Mucosa of descending colon (tissue), 3 donors: Measurements from ENCODE around the gene KIRREL3. TPM values are rescaled to one million over a fixed set of nuclear protein-coding genes. Genes with fewer than 3 reads are reported as not detected.

Source experiments
- ATAC-seq: fragments of 200-7000 bp; cut with Tn5 transposase; one replicate; pipeline ENCODE4 v1.9.1; 2020; ENCODE audit warnings: mild to moderate bottlenecking, moderate library complexity
- DNase-seq, 3 donors: peaks; one replicate each; pipeline ENCODE4 v3.0.0-alpha.2; 2020
- H3K36me3 ChIP-seq: fragments of 200-600 bp; one replicate; pipeline ENCODE4 v1.8.0; 2021; ENCODE audit warnings: low read depth, mild to moderate bottlenecking
- H3K4me1 ChIP-seq: fragments of 200-600 bp; one replicate; pipeline ENCODE4 v1.8.0; 2021; ENCODE audit warnings: low read depth, mild to moderate bottlenecking
- H3K4me3 ChIP-seq: fragments of 200-600 bp; one replicate; pipeline ENCODE4 v1.8.0; 2021; ENCODE audit warnings: mild to moderate bottlenecking
- H3K9me3 ChIP-seq: fragments of 200-600 bp; one replicate; pipeline ENCODE4 v1.8.0; 2021; ENCODE audit warnings: mild to moderate bottlenecking
- CTCF ChIP-seq: fragments of 200-600 bp; IDR thresholded peaks from one replicate; pipeline ENCODE4 v1.8.0; 2022; ENCODE audit warnings: antibody characterized with exemption, mild to moderate bottlenecking
- intact Hi-C, 2 donors: fragments of 100-400 bp; cut with DNase I in 1 of 2; cut with micrococcal nuclease in 1 of 2; formaldehyde crosslinking; loops; one replicate each; pipeline versions ENCODE4 v1.11.0 to v1.11.1; 2022; cut with DNase I, micrococcal nuclease
- total RNA-seq, 3 donors: library from RNA; stranded (reverse); fragmentation: NEBNext Ultra II Directional in 2 of 3; extraction: Animal tissue kit (Norgen Biotek cat#: 25700) in 2 of 3; gene quantifications; one replicate each; pipeline versions ENCODE4 v1.2.1 to v1.2.4, GENCODE V29; 2021 to 2023
- donor health status: DM: no; HTN: no; CAD: no; lungs with moderate emphysema.
- donor health status: DM: no; HTN: no; CAD: no.
- donor health status: DM: no; HTN: yes; CAD: no.

KIRREL3 gene
- total RNA-seq, 3 donors from 2014 or later = 0.23 to 2.4 (median 0.70) TPM

- H3K4me1 ChIP-seq = no peaks in the 10 kb centered on the region
- H3K9me3 ChIP-seq = no peaks in the 10 kb centered on the region
- DNase-seq (no peak), ATAC-seq (no peak)
- intact Hi-C loops = no loop called here
- no peaks in the 10 kb centered on the region for H3K36me3 ChIP-seq
- H3K4me3 ChIP-seq = no peak overlapping the region
- no peak for TF ChIP-seq CTCF
Observed at GRCh38 chr11:126570489-126570888, 430.1 kb downstream of the KIRREL3 start.

GRCh38 chr11:126567419-126567818 lies 433.2 kb downstream of the KIRREL3 start:
- ATAC-seq (no peak), DNase-seq (no peak)
- Histone ChIP-seq H3K4me1 (no peaks in the 10 kb centered on the region), H3K9me3 (no peaks in the 10 kb centered on the region), H3K4me3 (no peak overlapping the region), H3K36me3 (no peaks in the 10 kb centered on the region)
- no peak for TF ChIP-seq CTCF
- intact Hi-C loops = no loop called here

GRCh38 chr11:126564566-126564965 lies 436.0 kb downstream of the KIRREL3 start:
- H3K9me3 ChIP-seq = no peaks in the 10 kb centered on the region
- DNase-seq (no peak), ATAC-seq (no peak)
- H3K4me3 ChIP-seq = no peak overlapping the region
- H3K4me1 ChIP-seq = no peaks in the 10 kb centered on the region
- no peaks in the 10 kb centered on the region for H3K36me3 ChIP-seq
- intact Hi-C loops = no loop called here
- TF ChIP-seq CTCF = no peak

- Histone ChIP-seq H3K4me3 (no peak overlapping the region), H3K36me3 (no peaks in the 10 kb centered on the region), H3K4me1 (no peaks in the 10 kb centered on the region), H3K9me3 (no peaks in the 10 kb centered on the region)
- no peak for TF ChIP-seq CTCF
- intact Hi-C loops = no loop called here
- peak; percentile 33 for ATAC-seq
- DNase-seq = peak in 1 of 3 donors; percentile 59
Observed at GRCh38 chr11:126561327-126561893, 439.2 kb downstream of the KIRREL3 start.

- ATAC-seq (no peak), DNase-seq (no peak)
- no peaks in the 10 kb centered on the region for H3K4me1 ChIP-seq
- intact Hi-C loops = no loop called here
- no peak for TF ChIP-seq CTCF
- no peaks in the 10 kb centered on the region for H3K9me3 ChIP-seq
- no peak overlapping the region for H3K4me3 ChIP-seq
- no peaks in the 10 kb centered on the region for H3K36me3 ChIP-seq
Observed at GRCh38 chr11:126560221-126560620, 440.3 kb downstream of the KIRREL3 start.
